GM12878 (cell line): Measurements from ENCODE around the gene ACVR2A. TPM values are rescaled to one million over a fixed set of nuclear protein-coding genes. Genes with fewer than 3 reads are reported as not detected.
A peak's percentile ranks its signal among the peaks of the same experiment; 100 is the strongest.

Source experiments
- ATAC-seq: fragments of 200-7000 bp; cut with Tn5 transposase; 3 replicates; pipeline ENCODE4 v1.9.1; 2020; ENCODE audit warnings: mild to moderate bottlenecking, moderate library complexity
- BruUV-seq: library from RNA; stranded (reverse); fragments of 400-500 nt; replicated peaks from 2 replicates; lab custom pipeline; 2021; lab: Mats Ljungman, UMichigan
- CTCF ChIA-PET: fragments of 300-600 bp; sonication (Branson Sonifier 250); formaldehyde crosslinking; extraction: SDS; loops from one replicate; lab custom pipeline; 2021; ENCODE audit warnings: inconsistent platforms; lab: Yijun Ruan, JAX
- POLR2A ChIA-PET: fragments of 350-600 bp; formaldehyde crosslinking; extraction: SDS; loops from one replicate; lab custom pipeline; 2021; ENCODE audit warnings: inconsistent platforms; lab: Charles Lee
- RAD21 ChIA-PET: fragments of 300-600 bp; sonication (Branson Sonifier 250); formaldehyde crosslinking; loops from one replicate; lab custom pipeline; 2023; ENCODE audit warnings: antibody characterized with exemption; ENCODE audit not compliant: unreplicated experiment; lab: Charles Lee
- SMC1A ChIA-PET: fragments of 300-600 bp; sonication (Branson Sonifier 250); formaldehyde crosslinking; loops from one replicate; lab custom pipeline; 2023; ENCODE audit not compliant: unreplicated experiment, uncharacterized antibody; lab: Charles Lee
- DNase-seq: peaks from one replicate; pipeline ENCODE4 v3.0.0-alpha.2; 2011; ENCODE audit warnings: low read depth, low spot score
- FAIRE-seq: peaks from 3 replicates; lab custom pipeline; 2011; peaks lifted over from hg19 to GRCh38; lab: Jason Lieb, UNC
- H2AFZ ChIP-seq: 2 replicates; pipeline ENCODE4 v1.6.0; 2011; ENCODE audit warnings: low read depth, low read length, control low read depth; ENCODE audit not compliant: control insufficient read depth
- H3K27ac ChIP-seq: 2 replicates; pipeline ENCODE4 v1.5.1; 2011; ENCODE audit warnings: control low read depth; ENCODE audit not compliant: control insufficient read depth, insufficient read depth
- H3K27me3 ChIP-seq, 2 experiments: replicated peaks in 1 of 2; 2 replicates each; pipeline versions ENCODE4 v1.6.0 to v1.6.1; 2011; ENCODE audit warnings: low read length in 1 of 2; ENCODE audit not compliant: control insufficient read depth in 2 of 2, insufficient read depth in 2 of 2
- H3K36me3 ChIP-seq, 2 experiments: 2 replicates each; pipeline ENCODE4 v1.5.1; 2011; ENCODE audit warnings: low read length in 1 of 2; ENCODE audit not compliant: control insufficient read depth in 2 of 2, insufficient read depth in 2 of 2
- H3K4me1 ChIP-seq: 2 replicates; pipeline ENCODE4 v1.6.1; 2011; ENCODE audit warnings: mild to moderate bottlenecking, low read length, moderate library complexity, mixed read lengths; ENCODE audit not compliant: control insufficient read depth, insufficient read depth
- H3K4me2 ChIP-seq: 2 replicates; pipeline ENCODE4 v1.6.0; 2011; ENCODE audit warnings: control low read depth; ENCODE audit not compliant: control insufficient read depth, insufficient read depth
- H3K4me3 ChIP-seq: fragments of 200-600 bp; sonication (generic); 2 replicates; pipeline ENCODE4 v1.5.1; 2016
- H3K79me2 ChIP-seq: 2 replicates; pipeline ENCODE4 v1.6.0; 2011; ENCODE audit warnings: low read length; ENCODE audit not compliant: control insufficient read depth, insufficient read depth
- H3K9ac ChIP-seq: 2 replicates; pipeline ENCODE4 v1.8.0; 2011; ENCODE audit warnings: low read length, control low read depth, mixed read lengths; ENCODE audit not compliant: control insufficient read depth, insufficient read depth
- H3K9me3 ChIP-seq: replicated peaks from 3 replicates; pipeline ENCODE4 v1.5.1; 2011; ENCODE audit warnings: mild to moderate bottlenecking, low read length; ENCODE audit not compliant: control insufficient read depth, insufficient read depth
- H4K20me1 ChIP-seq: 2 replicates; pipeline ENCODE4 v1.6.0; 2011; ENCODE audit not compliant: control insufficient read depth, insufficient read depth
- WGBS: methylation state at CpG from one replicate; pipeline ENCODE4 v1.1.6; 2016; ENCODE audit warnings: low lambda C conversion rate; ENCODE audit not compliant: insufficient replicate concordance, insufficient coverage; ENCODE audit errors: missing lambda C conversion rate; 5-methylcytosine and 5-hydroxymethylcytosine counted together
- in situ Hi-C: fragments of 300-500 bp; cut with MboI; formaldehyde crosslinking; loops from 9 replicates; pipeline ENCODE4 v1.14.3; 2018; ENCODE audit warnings: mixed read lengths
- intact Hi-C: fragments of 100-400 bp; cut with micrococcal nuclease; formaldehyde crosslinking; loops from one replicate; pipeline ENCODE4 v1.14.2; 2022; ENCODE audit not compliant: unreplicated experiment
- polyA plus RNA-seq, 11 experiments: library from polyadenylated mRNA; depleted of rRNA in 4 of 11; unstranded in 6 of 11; stranded (reverse) in 5 of 11; fragments of >200 nt; fragmentation: Nextera tagmentation in 4 of 11; fragmentation: Illumina TruSeq in 1 of 11; extraction: Ambion mirVana in 4 of 11; extraction: Trizol in 1 of 11; gene quantifications; 1 replicate in 1 of 11; 2 replicates in 10 of 11; pipeline versions ENCODE4 v1.2.1 to v1.2.3, GENCODE V29; 2011 to 2016; ENCODE audit warnings: inconsistent platforms in 2 of 11, missing spikeins in 2 of 11, low read depth in 1 of 11
- total RNA-seq, 4 experiments: library from RNA; depleted of rRNA in 3 of 4; stranded (reverse); fragments of >200 nt in 3 of 4; fragmentation: Illumina TruSeq in 1 of 4; extraction: Trizol in 1 of 4; gene quantifications; 2 replicates each; pipeline versions ENCODE4 v1.2.1 to v1.2.3, GENCODE V29; 2013 to 2021
- TF ChIP-seq, protein P1 (sequence below): IDR thresholded peaks from 2 replicates; pipeline ENCODE4 v1.6.1; 2012; ENCODE audit warnings: low read depth, low read length, improper control_type of control experiment
- TF ChIP-seq, protein P2 (sequence below): IDR thresholded peaks from 2 replicates; pipeline ENCODE4 v1.6.1; 2012; ENCODE audit warnings: mild to moderate bottlenecking, low read depth, low read length

Gene ACVR2A
- total and polyA plus RNA-seq, 10 of the 15 experiments (the other 5 are each of a cell fraction or from before 2014, with no cell fraction given): 0.42 to 3.0 (median 1.7) TPM

DNA sequence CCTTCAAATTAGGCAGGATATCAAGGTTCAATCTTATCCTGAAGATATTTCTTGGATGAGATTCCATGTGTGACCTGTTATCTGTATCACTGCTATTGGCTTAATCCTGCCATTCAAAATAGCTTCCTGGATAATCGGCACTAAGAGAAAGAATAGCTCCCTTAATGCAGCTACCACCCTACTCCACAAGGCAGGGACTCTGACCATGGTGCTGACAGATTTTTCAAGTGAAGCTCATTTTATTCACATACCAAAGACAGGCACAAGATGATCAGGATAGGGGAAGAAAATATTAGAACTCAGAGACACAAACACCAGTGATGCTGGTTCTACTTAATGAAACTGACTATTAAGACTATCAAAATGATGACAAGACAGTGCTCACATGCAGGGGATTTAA lies 100.8 kb downstream of the ACVR2A start:
- no peaks in the 10 kb centered on the region for H3K4me1 ChIP-seq
- intact Hi-C loops: no loop called here

More for the DNA sequence above, 100.8 kb downstream of the ACVR2A start:
- FAIRE-seq (no peak), ATAC-seq (no peak), DNase-seq (no peak)
- ChIA-PET RAD21 (interaction anchor here (2.1 kb wide), 1 partner anchor 563 kb away, joined by 6 read pairs; no protein-coding TSS in a partner anchor), CTCF (interaction anchor here (2.4 kb wide), 1 partner anchor 563 kb away, joined by 8 read pairs; no protein-coding TSS in a partner anchor), POLR2A (no interaction called here), SMC1A (interaction anchor here (1.3 kb wide), 1 partner anchor 563 kb away, joined by 3 read pairs; no protein-coding TSS in a partner anchor)
- Histone ChIP-seq H3K36me3 (no peaks in the 10 kb centered on the region; a peak in 2 of 4 replicates), H3K4me2 (no peak overlapping the region), H3K79me2 (no peaks in the 10 kb centered on the region), H2AFZ (no peak overlapping the region), H4K20me1 (no peaks in the 10 kb centered on the region), H3K27me3 (no peaks in the 10 kb centered on the region), H3K9me3 (no peaks in the 10 kb centered on the region), H3K27ac (no peak overlapping the region), H3K4me3 (no peak overlapping the region), H3K9ac (no peak overlapping the region)
- in situ Hi-C loops: no loop called here
- BruUV-seq: no TSS peak
- TF ChIP-seq, protein P1, sequence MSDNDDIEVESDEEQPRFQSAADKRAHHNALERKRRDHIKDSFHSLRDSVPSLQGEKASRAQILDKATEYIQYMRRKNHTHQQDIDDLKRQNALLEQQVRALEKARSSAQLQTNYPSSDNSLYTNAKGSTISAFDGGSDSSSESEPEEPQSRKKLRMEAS: no peak
- TF ChIP-seq, protein P2, sequence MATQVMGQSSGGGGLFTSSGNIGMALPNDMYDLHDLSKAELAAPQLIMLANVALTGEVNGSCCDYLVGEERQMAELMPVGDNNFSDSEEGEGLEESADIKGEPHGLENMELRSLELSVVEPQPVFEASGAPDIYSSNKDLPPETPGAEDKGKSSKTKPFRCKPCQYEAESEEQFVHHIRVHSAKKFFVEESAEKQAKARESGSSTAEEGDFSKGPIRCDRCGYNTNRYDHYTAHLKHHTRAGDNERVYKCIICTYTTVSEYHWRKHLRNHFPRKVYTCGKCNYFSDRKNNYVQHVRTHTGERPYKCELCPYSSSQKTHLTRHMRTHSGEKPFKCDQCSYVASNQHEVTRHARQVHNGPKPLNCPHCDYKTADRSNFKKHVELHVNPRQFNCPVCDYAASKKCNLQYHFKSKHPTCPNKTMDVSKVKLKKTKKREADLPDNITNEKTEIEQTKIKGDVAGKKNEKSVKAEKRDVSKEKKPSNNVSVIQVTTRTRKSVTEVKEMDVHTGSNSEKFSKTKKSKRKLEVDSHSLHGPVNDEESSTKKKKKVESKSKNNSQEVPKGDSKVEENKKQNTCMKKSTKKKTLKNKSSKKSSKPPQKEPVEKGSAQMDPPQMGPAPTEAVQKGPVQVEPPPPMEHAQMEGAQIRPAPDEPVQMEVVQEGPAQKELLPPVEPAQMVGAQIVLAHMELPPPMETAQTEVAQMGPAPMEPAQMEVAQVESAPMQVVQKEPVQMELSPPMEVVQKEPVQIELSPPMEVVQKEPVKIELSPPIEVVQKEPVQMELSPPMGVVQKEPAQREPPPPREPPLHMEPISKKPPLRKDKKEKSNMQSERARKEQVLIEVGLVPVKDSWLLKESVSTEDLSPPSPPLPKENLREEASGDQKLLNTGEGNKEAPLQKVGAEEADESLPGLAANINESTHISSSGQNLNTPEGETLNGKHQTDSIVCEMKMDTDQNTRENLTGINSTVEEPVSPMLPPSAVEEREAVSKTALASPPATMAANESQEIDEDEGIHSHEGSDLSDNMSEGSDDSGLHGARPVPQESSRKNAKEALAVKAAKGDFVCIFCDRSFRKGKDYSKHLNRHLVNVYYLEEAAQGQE: peak; percentile 65; the same call in 1 of the 2 replicates
- 92% methylated on average over 1 of the region's 1 CpG for WGBS
